ENCODE measurements around the gene BOD1L2. TPM values are rescaled to one million over a fixed set of nuclear protein-coding genes. Genes with fewer than 3 reads are reported as not detected.

Gene BOD1L2
- total and polyA plus RNA-seq, 7 donors, result not detected

DNA sequence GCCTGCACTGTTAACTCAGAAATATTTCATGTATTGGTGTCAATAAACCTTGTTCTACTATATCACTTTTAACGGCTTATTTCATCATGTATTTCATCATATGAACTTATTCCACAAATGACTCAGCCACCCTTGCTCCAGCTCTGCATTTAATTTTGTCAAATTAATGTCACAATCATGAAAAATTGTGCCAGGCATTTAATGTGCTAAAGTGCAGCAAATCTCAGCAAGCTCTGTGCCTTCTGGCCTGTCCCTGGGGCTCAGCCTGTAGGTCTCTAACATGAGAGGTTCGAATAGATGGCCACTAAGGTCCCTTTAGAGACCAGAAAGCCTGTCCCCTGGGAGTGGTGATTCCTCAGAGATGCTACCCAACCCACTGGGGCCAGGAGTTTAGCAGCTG lies 28.6 kb downstream of the BOD1L2 start:
- TF ChIP-seq, protein P1, sequence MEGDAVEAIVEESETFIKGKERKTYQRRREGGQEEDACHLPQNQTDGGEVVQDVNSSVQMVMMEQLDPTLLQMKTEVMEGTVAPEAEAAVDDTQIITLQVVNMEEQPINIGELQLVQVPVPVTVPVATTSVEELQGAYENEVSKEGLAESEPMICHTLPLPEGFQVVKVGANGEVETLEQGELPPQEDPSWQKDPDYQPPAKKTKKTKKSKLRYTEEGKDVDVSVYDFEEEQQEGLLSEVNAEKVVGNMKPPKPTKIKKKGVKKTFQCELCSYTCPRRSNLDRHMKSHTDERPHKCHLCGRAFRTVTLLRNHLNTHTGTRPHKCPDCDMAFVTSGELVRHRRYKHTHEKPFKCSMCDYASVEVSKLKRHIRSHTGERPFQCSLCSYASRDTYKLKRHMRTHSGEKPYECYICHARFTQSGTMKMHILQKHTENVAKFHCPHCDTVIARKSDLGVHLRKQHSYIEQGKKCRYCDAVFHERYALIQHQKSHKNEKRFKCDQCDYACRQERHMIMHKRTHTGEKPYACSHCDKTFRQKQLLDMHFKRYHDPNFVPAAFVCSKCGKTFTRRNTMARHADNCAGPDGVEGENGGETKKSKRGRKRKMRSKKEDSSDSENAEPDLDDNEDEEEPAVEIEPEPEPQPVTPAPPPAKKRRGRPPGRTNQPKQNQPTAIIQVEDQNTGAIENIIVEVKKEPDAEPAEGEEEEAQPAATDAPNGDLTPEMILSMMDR (IDR thresholded peaks at IDR 0.05), result no peak
- intact Hi-C loops (cut with DNase I), result no loop called here
- DNase-seq, result no peak
- H3K36me3 ChIP-seq (ENCODE audit: insufficient read depth in 1 of 2, low read depth in 1 of 2), result no peaks in the 10 kb centered on the region
- no peaks in the 10 kb centered on the region for H3K27me3 ChIP-seq (ENCODE audit: insufficient read depth in 3 of 3, low read length in 2 of 3)
- ATAC-seq, result no peak
- H3K9me3 ChIP-seq, result no peaks in the 10 kb centered on the region
- H3K4me1 ChIP-seq, result no peaks in the 10 kb centered on the region
- no peak overlapping the region for H3K27ac ChIP-seq
- WGBS, 3 donors, result 52 to 77% (median 68%) methylated on average over 2 of the region's 2 CpGs
- no peak overlapping the region for H3K4me3 ChIP-seq

- ATAC-seq, result no peak
- no peaks in the 10 kb centered on the region for H3K27me3 ChIP-seq (ENCODE audit: insufficient read depth in 3 of 3, low read length in 2 of 3)
- TF ChIP-seq, protein P1 (IDR thresholded peaks at IDR 0.05), result no peak
- intact Hi-C loops (cut with DNase I), result no loop called here
- H3K36me3 ChIP-seq (ENCODE audit: insufficient read depth in 1 of 2, low read depth in 1 of 2), result no peaks in the 10 kb centered on the region
- DNase-seq, result no peak
- H3K27ac ChIP-seq, result no peak overlapping the region
- peaks cover 35% of the 10 kb centered on the region for H3K9me3 ChIP-seq
- H3K4me3 ChIP-seq, result no peak overlapping the region
- no peaks in the 10 kb centered on the region for H3K4me1 ChIP-seq
- 77 to 86% (median 80%) methylated on average over 1 of the region's 1 CpG for WGBS, 3 donors
Measured at GRCh38 chr18:57185434-57185833, 38.5 kb downstream of the BOD1L2 start.

- no peak for DNase-seq
- peaks cover 17% of the 10 kb centered on the region for H3K9me3 ChIP-seq
- no peaks in the 10 kb centered on the region for H3K4me1 ChIP-seq
- no peaks in the 10 kb centered on the region for H3K27me3 ChIP-seq (ENCODE audit: insufficient read depth in 3 of 3, low read length in 2 of 3)
- TF ChIP-seq, protein P1 (IDR thresholded peaks at IDR 0.05), result no peak
- WGBS, 3 donors, result 59 to 62% (median 60%) methylated on average over 6 of the region's 6 CpGs
- intact Hi-C loops (cut with DNase I), result no loop called here
- H3K4me3 ChIP-seq, result no peak overlapping the region
- no peaks in the 10 kb centered on the region for H3K36me3 ChIP-seq (ENCODE audit: insufficient read depth in 1 of 2, low read depth in 1 of 2)
- no peak overlapping the region for H3K27ac ChIP-seq
- ATAC-seq, result no peak
Measured at GRCh38 chr18:57188851-57189557, 42.1 kb downstream of the BOD1L2 start.

DNA sequence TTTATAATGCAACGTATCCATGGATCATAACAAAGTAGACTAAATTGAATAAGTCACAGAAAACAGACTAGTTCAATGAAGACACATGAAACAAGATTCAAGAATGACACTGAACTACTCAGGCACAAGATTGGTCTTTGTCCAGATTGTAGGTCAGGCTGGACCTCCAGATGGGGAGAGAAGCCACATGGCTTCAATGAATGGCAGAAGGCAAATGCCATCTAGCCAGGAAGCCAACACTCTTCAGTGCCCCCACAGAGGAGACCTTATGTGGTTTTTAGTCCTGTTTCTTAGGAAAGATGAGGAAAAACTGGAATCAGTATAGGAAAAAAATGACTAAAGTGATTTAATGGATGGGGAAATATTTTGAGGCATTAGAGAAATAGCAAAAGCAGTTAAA lies 43.1 kb downstream of the BOD1L2 start:
- no peaks in the 10 kb centered on the region for H3K27me3 ChIP-seq (ENCODE audit: insufficient read depth in 3 of 3, low read length in 2 of 3)
- WGBS, 3 donors, result 52 to 79% (median 76%) methylated on average over 1 of the region's 1 CpG
- intact Hi-C loops (cut with DNase I), result no loop called here

More for the DNA sequence above, 43.1 kb downstream of the BOD1L2 start:
- Histone ChIP-seq H3K9me3 (peaks cover 11% of the 10 kb centered on the region), H3K27ac (no peak overlapping the region), H3K4me3 (no peak overlapping the region), H3K4me1 (no peaks in the 10 kb centered on the region), H3K36me3 (ENCODE audit: insufficient read depth in 1 of 2, low read depth in 1 of 2) (no peaks in the 10 kb centered on the region)
- no peak for ATAC-seq
- no peak for DNase-seq
- TF ChIP-seq, protein P1 (IDR thresholded peaks at IDR 0.05), result no peak

All from psoas muscle (tissue), 8 donors.